ENCODE data around the gene ANGPTL5. TPM values are rescaled to one million over a fixed set of nuclear protein-coding genes. Genes with fewer than 3 reads are reported as not detected.

ANGPTL5 gene
- total RNA-seq, 1 donor: 0.09 TPM

- peak overlapping the region; percentile 88 for H3K4me3 ChIP-seq (ENCODE audit: low read depth, low read length)
- TF ChIP-seq, protein P1, sequence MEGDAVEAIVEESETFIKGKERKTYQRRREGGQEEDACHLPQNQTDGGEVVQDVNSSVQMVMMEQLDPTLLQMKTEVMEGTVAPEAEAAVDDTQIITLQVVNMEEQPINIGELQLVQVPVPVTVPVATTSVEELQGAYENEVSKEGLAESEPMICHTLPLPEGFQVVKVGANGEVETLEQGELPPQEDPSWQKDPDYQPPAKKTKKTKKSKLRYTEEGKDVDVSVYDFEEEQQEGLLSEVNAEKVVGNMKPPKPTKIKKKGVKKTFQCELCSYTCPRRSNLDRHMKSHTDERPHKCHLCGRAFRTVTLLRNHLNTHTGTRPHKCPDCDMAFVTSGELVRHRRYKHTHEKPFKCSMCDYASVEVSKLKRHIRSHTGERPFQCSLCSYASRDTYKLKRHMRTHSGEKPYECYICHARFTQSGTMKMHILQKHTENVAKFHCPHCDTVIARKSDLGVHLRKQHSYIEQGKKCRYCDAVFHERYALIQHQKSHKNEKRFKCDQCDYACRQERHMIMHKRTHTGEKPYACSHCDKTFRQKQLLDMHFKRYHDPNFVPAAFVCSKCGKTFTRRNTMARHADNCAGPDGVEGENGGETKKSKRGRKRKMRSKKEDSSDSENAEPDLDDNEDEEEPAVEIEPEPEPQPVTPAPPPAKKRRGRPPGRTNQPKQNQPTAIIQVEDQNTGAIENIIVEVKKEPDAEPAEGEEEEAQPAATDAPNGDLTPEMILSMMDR (IDR thresholded peaks at IDR 0.05; ENCODE audit: insufficient read depth, low read length): no peak
- DNase-seq (ENCODE audit: low read depth): peak; percentile 49
These were observed 481 bp downstream of the ANGPTL5 start for GRCh38 chr11:101915791-101916291.

GRCh38 chr11:101914738-101915426 lies 1.4 kb downstream of the ANGPTL5 start, which contains the start of gene CEP126:
CEP126 (plus strand) TSS chr11:101915010; CDS start chr11:101915285, 275 bp downstream.
- H3K4me3 ChIP-seq (ENCODE audit: low read depth, low read length): peak within 1 kb of the TSS; percentile 88
- DNase-seq (ENCODE audit: low read depth): peak; percentile 94
- TF ChIP-seq, protein P1 (IDR thresholded peaks at IDR 0.05; ENCODE audit: insufficient read depth, low read length): peak; percentile 65

GRCh38 chr11:101914341-101914737 lies 2.0 kb downstream of the ANGPTL5 start:
- TF ChIP-seq, protein P1 (IDR thresholded peaks at IDR 0.05; ENCODE audit: insufficient read depth, low read length): no peak
- peak overlapping the region; percentile 88 for H3K4me3 ChIP-seq (ENCODE audit: low read depth, low read length)
- DNase-seq (ENCODE audit: low read depth): peak; percentile 57

DNA sequence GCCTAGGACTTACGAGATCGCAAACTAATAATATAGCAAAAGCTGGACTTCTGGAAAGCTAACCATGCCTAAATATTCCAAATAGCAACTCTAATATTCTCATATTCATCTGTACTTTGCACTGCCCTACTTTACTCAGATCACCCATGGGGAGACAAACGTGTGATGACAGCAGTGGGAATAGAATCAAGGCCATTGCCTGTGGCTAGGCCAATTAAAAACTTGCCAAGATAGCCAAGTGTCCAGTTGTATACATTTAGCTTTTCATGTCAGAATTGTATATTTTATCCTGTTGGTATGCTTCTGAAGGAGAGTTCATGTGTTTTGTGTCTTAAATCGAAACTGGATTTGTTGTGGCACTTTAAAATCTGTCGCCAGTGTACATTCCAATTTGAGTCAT lies 2.7 kb downstream of the ANGPTL5 start:
- TF ChIP-seq, protein P1 (IDR thresholded peaks at IDR 0.05; ENCODE audit: insufficient read depth, low read length): no peak
- no peak for DNase-seq (ENCODE audit: low read depth)
- H3K4me3 ChIP-seq (ENCODE audit: low read depth, low read length): no peak overlapping the region

GRCh38 chr11:101912823-101913284 lies 3.5 kb downstream of the ANGPTL5 start:
- DNase-seq (ENCODE audit: low read depth): peak; percentile 52
- no peak overlapping the region for H3K4me3 ChIP-seq (ENCODE audit: low read depth, low read length)
- TF ChIP-seq, protein P1 (IDR thresholded peaks at IDR 0.05; ENCODE audit: insufficient read depth, low read length): no peak

DNA sequence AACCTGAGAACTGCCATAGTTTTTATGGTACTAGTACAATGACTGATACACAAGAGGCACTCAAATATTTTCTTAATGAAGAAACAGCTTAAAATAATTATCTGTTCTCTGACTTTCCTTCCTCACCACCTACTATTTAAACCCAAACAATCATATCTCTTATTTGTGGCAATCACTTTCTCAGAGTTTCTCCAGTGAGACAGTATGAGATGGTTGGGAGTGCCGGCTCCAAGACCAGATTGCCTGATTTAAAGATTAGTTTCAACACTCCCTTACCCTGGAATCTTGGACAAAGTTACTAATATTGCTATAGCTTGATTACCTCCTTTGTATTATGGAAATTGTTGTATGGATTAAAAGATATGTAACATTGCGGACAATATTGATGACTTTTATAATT lies 7.2 kb downstream of the ANGPTL5 start:
- H3K4me3 ChIP-seq (ENCODE audit: low read depth, low read length): no peak overlapping the region
- TF ChIP-seq, protein P1 (IDR thresholded peaks at IDR 0.05; ENCODE audit: insufficient read depth, low read length): no peak
- no peak for DNase-seq (ENCODE audit: low read depth)
